HG02885 (cell line): ENCODE results near the gene TRDN.
"Not testable (repeated sequence)": the region's sequence is repeated elsewhere in the genome, so short reads cannot be mapped to it uniquely, and the experiment has no call there.

ENCODE experiments used
- ATAC-seq: cut with Tn5 transposase; IDR thresholded peaks from one replicate; pipeline ENCODE4 v1.9.1; 2021; ENCODE audit warnings: mild to moderate bottlenecking; ENCODE audit not compliant: unreplicated experiment, poor library complexity

The TRDN gene

DNA sequence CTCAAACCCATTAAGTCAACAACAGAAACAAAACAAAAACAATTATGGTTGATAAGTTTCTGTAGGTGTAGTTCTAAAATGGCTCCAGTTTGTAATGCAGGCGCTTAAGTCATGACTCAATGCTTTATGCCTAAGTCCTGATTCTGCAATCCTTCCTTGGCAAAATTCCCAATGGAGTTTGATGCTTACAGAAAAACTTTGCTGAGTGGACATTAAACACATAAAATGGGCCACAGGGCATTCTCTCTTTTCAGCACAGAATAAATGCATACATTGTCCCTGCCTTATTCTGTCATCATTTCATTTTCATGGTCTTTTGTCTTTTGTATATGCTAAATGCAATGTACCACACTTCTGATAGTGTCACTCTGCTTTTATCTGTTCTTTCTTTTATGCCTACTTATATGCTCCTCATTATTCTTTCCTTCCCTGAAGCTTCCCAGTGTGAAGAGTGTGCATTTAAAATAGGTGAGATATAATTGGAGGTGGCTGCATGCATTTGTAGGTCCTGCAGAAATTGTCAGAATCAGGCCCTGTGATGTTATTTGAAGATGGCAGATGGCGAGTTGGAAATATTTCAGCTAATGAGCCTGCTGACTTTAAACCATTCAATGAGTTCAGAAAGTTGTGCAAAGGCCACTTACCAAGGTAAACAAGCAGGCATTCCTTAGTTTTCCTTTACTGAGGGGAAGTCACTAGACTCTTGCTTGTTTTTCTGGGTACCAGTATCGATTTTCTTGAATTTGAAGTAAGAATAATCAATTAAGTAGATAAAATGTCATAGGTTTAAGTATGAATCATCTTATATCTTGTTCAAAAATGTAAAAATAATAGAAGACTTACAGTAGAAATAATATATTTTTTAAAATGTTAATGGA is 313.1 kb downstream of the TRDN start:
- no peak for ATAC-seq

DNA sequence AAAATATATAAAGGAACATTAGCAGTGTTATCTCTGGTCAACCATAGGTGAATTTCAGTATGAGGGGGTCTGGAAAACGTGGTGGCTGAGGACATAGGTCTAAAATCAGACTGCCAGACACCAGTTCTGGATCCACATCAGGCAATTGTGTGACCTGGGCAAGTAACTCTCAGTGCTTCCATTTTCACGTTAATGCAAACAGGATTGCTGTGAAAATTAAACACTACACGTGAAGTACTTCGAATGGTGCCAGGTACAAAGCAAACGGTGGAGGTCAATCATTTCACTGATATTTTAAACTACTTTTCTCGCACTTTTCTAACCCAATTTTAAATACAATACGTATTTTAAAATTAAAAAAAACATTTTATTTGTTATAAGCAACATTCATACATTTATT is 315.7 kb downstream of the TRDN start:
- no peak for ATAC-seq

GRCh38 chr6:123316733-123317323 is 319.9 kb downstream of the TRDN start:
- ATAC-seq: peak; percentile 55

DNA sequence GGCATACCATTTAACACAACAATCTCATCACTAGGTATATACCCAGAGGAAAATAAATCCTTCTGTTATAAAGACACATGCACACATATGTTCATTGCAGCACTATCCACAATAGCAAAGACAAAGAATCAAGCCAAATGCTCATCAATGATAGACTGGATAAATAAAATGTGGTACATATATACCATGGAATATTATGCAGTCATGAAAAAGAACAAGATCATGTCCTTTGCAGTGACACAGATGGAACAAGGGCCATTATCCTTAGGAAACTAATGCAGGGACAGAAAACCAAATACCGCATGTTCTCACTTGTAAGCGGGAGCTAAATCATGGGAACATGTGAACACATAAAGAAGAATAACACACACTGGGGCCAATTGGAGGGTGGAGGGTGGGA is 322.3 kb downstream of the TRDN start:
- not testable (repeated sequence) for ATAC-seq

GRCh38 chr6:123309130-123309529 is 327.6 kb downstream of the TRDN start:
- no peak for ATAC-seq

- no peak for ATAC-seq
Observed at GRCh38 chr6:123306334-123306733, 330.4 kb downstream of the TRDN start.

GRCh38 chr6:123295672-123296071 is 341.1 kb downstream of the TRDN start:
- no peak for ATAC-seq

- ATAC-seq: no peak
Observed at GRCh38 chr6:123295181-123295580, 341.6 kb downstream of the TRDN start.

GRCh38 chr6:123288649-123289048 is 348.1 kb downstream of the TRDN start:
- ATAC-seq: no peak

- ATAC-seq: no peak
Observed at GRCh38 chr6:123276546-123276980, 360.2 kb downstream of the TRDN start.

DNA sequence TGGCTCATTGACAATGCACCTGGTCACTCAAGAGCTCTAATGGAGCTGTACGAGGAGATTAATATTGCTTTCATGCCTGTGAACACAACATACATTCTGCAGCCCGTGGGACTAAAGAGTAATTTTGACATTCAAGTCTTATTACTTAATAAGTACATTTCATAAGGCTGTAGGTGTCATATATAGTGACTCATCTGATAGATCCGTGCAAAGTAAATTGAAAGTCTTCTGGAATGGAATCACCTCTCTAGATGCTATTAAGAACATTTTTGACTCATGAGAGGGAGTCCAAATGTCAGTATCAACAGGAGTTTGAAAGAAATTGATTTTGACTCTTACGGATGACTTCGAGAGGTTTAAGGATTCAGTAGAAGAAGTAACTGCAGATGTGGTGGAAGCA is 372.8 kb downstream of the TRDN start:
- ATAC-seq: no peak

DNA sequence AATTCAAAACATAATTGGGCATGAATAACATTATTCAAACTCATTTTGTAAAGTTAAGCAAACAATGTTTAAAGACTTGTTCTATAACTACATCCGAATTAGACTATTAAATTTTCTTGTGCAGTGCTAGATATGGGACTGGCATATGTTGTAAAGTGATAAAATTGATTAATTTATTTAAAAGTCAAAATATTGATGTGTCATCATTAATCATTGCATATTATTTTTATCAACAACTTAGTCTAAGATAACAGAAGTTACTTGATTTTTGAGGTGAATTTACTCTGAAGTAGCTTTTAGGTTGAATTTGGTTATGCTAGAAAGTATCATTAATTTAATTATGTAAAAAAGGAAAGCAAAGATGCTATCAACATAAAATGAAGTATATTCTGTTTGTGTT is 396.1 kb downstream of the TRDN start:
- no peak for ATAC-seq

DNA sequence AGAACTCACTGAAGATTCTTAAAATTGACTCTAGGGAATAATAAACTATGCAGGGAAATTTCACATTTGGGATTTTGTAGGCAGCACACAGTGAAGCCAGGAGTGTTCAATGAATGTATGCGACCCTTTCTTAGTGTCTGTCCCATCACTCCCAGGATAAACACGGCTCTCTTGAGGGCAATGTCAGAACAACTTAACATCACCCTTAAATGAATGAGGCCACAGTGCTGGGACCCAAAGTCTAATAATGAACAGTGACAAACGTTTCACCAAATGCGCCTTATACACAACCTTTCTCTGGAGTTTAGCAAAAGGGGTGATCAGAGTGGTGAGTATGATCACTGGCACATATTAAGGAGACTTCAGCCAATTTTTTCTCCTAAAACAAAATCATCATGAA is 403.4 kb downstream of the TRDN start:
- ATAC-seq: no peak

DNA sequence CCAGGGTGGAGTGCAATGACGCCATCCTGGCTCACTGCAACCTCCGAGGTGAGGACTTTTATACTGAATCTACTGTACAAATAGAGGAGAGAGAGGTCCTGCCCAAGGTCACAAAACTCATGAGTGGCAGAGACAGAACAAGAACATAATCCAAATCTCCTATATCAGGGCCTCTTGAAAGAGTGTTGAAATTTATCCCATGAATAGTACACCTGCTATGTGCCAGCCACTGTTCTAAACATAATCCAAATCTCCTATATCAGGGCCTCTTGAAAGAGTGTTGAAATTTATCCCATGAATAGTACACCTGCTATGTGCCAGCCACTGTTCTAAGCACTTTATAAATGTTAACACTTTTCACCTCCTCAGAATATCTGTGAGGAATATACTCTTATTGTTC is 409.0 kb downstream of the TRDN start:
- ATAC-seq: not testable (repeated sequence)

DNA sequence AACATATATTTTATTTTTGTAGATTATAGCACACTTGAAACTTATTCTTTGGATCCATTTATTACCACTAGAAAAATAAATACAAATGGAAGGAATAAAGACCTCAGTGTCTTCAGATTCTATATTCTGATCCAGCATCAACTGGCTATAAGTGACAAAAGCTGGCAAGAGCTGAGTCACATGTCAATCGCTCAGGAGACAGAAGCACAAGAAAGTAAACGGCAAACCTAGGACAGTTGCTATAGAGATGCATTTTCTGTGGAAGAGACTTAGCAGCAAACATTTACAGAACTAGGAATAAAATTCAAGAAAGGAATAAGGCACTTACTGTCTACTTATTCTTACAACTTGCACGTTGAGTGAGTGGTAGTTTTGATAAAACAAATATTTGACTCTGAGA is 410.4 kb downstream of the TRDN start:
- ATAC-seq: no peak

- ATAC-seq: no peak
Observed at GRCh38 chr6:123224077-123224476, 412.7 kb downstream of the TRDN start.

- no peak for ATAC-seq
Observed at GRCh38 chr6:123223461-123223860, 413.3 kb downstream of the TRDN start.

GRCh38 chr6:123215211-123215610 is 421.5 kb downstream of the TRDN start:
- no peak for ATAC-seq

DNA sequence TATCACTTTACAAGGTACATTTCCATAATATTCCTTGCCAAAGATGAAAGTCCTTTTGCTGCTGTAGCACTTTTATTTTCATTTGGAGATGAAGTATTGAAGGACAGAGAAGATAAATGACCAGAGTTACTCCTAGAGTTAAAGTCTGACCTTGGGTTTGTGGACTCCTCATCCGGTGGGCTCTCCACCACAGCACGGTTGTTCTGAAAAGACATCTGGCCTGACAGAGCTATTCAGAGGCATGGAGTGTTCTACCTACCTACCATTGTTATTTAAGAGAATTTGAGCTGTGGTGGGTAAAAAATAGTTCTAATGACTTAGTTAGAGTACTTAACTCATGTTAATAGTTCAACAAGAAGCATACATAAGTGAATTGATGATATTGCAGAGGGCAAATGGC is 422.3 kb downstream of the TRDN start:
- ATAC-seq: no peak

DNA sequence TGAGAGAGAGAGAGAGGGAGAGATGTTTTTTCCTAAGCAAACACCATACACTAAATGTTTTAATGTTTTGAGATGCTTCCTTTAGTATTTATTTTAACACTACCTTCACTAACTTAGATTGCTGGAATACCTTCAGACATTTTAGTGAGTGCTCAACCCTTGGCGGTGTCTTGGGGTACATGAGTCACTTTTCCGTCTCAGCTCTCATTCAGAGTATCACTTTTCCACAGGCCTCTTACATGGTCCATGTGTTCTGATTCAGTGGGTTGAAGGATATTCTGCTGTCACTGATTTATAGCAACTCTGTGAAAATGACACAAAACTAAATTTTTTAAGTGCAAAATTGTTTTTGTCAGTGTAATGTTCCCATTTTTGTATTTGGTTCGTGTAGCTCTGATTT is 422.8 kb downstream of the TRDN start:
- no peak for ATAC-seq

DNA sequence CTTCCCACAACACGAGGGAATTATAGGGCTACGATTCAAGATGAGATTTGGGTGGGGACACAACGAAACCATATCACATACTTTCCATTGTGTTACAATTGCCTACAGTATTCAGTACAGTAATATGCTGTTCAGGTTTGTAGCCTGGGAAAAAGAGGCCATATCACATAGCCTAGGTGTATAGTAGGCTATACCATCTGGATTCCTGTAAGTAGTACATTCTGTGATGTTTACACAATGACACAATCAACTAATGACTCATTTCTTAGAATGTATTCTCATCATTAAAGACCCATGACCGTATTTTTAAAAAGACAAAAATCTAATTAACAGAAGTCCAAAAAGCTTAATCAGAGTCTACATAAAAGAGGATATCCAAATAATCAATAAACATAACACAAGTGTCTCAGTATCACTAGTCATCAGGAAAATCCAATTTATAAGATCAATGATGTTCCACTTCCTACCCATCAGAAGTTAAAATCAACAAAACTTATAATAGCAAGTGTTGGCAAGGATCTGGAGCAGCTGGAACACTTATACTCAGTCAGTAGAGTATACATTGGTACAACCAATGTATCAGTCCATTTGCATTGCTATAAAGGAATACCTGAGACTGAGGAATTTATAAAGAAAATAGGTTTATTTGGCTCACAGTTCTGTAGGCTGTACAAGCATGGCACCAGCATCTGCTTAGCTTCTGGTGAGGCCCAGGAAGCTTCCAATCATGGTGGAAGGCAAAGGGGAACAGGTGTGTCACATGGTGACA is 424.8 kb downstream of the TRDN start:
- no peak for ATAC-seq
